Neural cell (in vitro differentiated cells): Measurements from ENCODE around the gene NUDC. TPM values are rescaled to one million over a fixed set of nuclear protein-coding genes. Genes with fewer than 3 reads are reported as not detected.
"Not testable (repeated sequence)": the region's sequence is repeated elsewhere in the genome, so short reads cannot be mapped to it uniquely, and the experiment has no call there.

Experiments
- H2AFZ ChIP-seq: fragments of 200-600, 300-800 bp; sonication (generic), shearing (Covaris generic); 2 replicates; pipeline ENCODE4 v1.6.0; 2014; ENCODE audit warnings: low read depth, mild to moderate bottlenecking, antibody characterized with exemption, low read length, moderate library complexity
- H3F3A ChIP-seq: fragments of 200-600 bp; shearing (Covaris generic); 2 replicates; pipeline ENCODE4 v1.6.1; 2016; ENCODE audit warnings: mild to moderate bottlenecking, moderate library complexity, mixed read lengths, antibody characterized with exemption, low read length; ENCODE audit not compliant: insufficient read depth, poor library complexity, severe bottlenecking
- H3K27ac ChIP-seq: fragments of 200-600, 300-800 bp; sonication (generic), shearing (Covaris generic); 2 replicates; pipeline ENCODE4 v1.5.1; 2014; ENCODE audit warnings: mild to moderate bottlenecking, low read length, moderate library complexity
- H3K27me3 ChIP-seq: fragments of 300-800, 200-600 bp; sonication (generic), shearing (Covaris generic); 2 replicates; pipeline ENCODE4 v1.6.0; 2014; ENCODE audit warnings: mild to moderate bottlenecking, low read depth, low read length, moderate library complexity; ENCODE audit not compliant: insufficient read depth
- H3K36me3 ChIP-seq: fragments of 300-800, 200-600 bp; sonication (generic), shearing (Covaris generic); 2 replicates; pipeline ENCODE4 v1.5.1; 2014; ENCODE audit warnings: mild to moderate bottlenecking, antibody characterized with exemption, low read length, moderate library complexity; ENCODE audit not compliant: insufficient read depth
- H3K4me2 ChIP-seq: fragments of 300-800, 200-600 bp; sonication (generic), shearing (Covaris generic); 2 replicates; pipeline ENCODE4 v1.6.0; 2014; ENCODE audit warnings: mild to moderate bottlenecking, low read length
- H3K4me3 ChIP-seq: fragments of 300-800, 200-600 bp; sonication (generic), shearing (Covaris generic); 2 replicates; pipeline ENCODE4 v1.5.1; 2014; ENCODE audit warnings: mild to moderate bottlenecking, low read length, moderate library complexity
- H3K79me2 ChIP-seq: fragments of 200-600 bp; shearing (Covaris generic); replicated peaks from 2 replicates; pipeline ENCODE4 v1.6.0; 2014; ENCODE audit warnings: mild to moderate bottlenecking, low read length, moderate library complexity; ENCODE audit not compliant: insufficient read depth
- H3K9ac ChIP-seq: fragments of 300-800, 200-600 bp; sonication (generic), shearing (Covaris generic); 2 replicates; pipeline ENCODE4 v1.6.1; 2016; ENCODE audit warnings: mild to moderate bottlenecking, low read length, mixed read lengths
- H3K9me2 ChIP-seq: fragments of 200-600 bp; shearing (Covaris generic); 2 replicates; pipeline ENCODE4 v1.6.1; 2016; ENCODE audit warnings: mild to moderate bottlenecking, low read length, mixed read lengths; ENCODE audit not compliant: insufficient read depth
- H3K9me3 ChIP-seq: fragments of 200-600, 300-800 bp; sonication (generic), shearing (Covaris generic); 2 replicates; pipeline ENCODE4 v1.6.1; 2016; ENCODE audit warnings: mild to moderate bottlenecking, mixed run types, low read length, moderate library complexity, mixed read lengths
- H4K20me1 ChIP-seq: fragments of 200-600 bp; shearing (Covaris generic); 2 replicates; pipeline ENCODE4 v1.6.1; 2016; ENCODE audit warnings: mild to moderate bottlenecking, mixed run types; ENCODE audit not compliant: insufficient read depth
- EP300 ChIP-seq: fragments of 450-650 bp; conservative IDR thresholded peaks from 2 replicates; pipeline ENCODE4 v1.6.1; 2014; ENCODE audit warnings: antibody characterized with exemption, mild to moderate bottlenecking, moderate library complexity; ENCODE audit not compliant: poor library complexity, severe bottlenecking
- EZH2 ChIP-seq: fragments of 200-600, 300-800 bp; shearing (Covaris generic), sonication (generic); IDR thresholded peaks from 2 replicates; pipeline ENCODE4 v1.6.1; 2014; ENCODE audit warnings: antibody characterized with exemption, low read length, borderline replicate concordance, mild to moderate bottlenecking; ENCODE audit not compliant: insufficient read depth, poor library complexity, severe bottlenecking
- MXI1 ChIP-seq: fragments of 450-650 bp; conservative IDR thresholded peaks from 2 replicates; pipeline ENCODE4 v1.6.1; 2014; ENCODE audit warnings: antibody characterized with exemption, mild to moderate bottlenecking; ENCODE audit not compliant: poor library complexity, severe bottlenecking
- POLR2AphosphoS5 ChIP-seq: IDR thresholded peaks from 2 replicates; pipeline ENCODE4 v1.6.1; 2012
- RAD21 ChIP-seq: fragments of 450-650 bp; conservative IDR thresholded peaks from 2 replicates; pipeline ENCODE4 v1.6.1; 2014; ENCODE audit warnings: antibody characterized with exemption, mild to moderate bottlenecking, moderate library complexity
- SMC3 ChIP-seq: fragments of 450-650 bp; conservative IDR thresholded peaks from 2 replicates; pipeline ENCODE4 v1.6.1; 2014; ENCODE audit warnings: antibody characterized with exemption, mild to moderate bottlenecking, moderate library complexity; ENCODE audit not compliant: poor library complexity
- TAF1 ChIP-seq: IDR thresholded peaks from 2 replicates; pipeline ENCODE4 v1.6.1; 2012; ENCODE audit warnings: low read depth
- polyA plus RNA-seq: library from polyadenylated mRNA; depleted of rRNA; stranded (reverse); fragments of >200 nt; gene quantifications from 2 replicates; pipeline ENCODE4 v1.2.3, GENCODE V29; 2014
- TF ChIP-seq, protein P1 (sequence below): IDR thresholded peaks from 2 replicates; pipeline ENCODE4 v1.6.1; 2012; ENCODE audit warnings: borderline replicate concordance
- TF ChIP-seq, protein P2 (sequence below): fragments of 450-650 bp; IDR thresholded peaks from 2 replicates; pipeline ENCODE4 v1.5.1; 2014; ENCODE audit warnings: antibody characterized with exemption, mild to moderate bottlenecking, moderate library complexity; ENCODE audit not compliant: poor library complexity, severe bottlenecking

Gene NUDC
- polyA plus RNA-seq, 1 donor from 2014 or later: 20.6 TPM

DNA sequence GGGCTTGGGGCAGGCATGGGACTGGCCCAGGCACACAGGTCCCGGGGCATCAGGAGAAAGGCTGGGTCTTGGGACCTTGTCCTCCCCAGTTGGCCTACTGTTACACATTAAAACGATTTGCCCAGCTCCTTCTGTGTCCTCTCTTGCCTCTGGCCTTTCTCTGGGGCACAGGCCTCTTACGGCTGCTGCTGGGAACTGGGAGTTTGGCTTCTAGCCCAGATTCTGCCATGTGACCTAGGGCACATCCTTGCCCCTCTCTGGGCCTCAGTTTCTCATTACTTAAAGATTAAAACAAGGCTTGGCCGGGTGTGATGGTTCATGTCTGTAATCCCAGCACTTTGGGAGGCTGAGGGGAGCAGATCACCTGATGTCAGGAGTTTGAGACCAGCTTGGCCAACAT is 24.7 kb downstream of the NUDC start:
- Histone ChIP-seq H3K79me2 (no peaks in the 10 kb centered on the region), H3K27ac (no peak overlapping the region), H2AFZ (no peak overlapping the region), H3K4me2 (no peak overlapping the region), H3K9me3 (no peaks in the 10 kb centered on the region), H3F3A (no peaks in the 10 kb centered on the region), H3K36me3 (no peaks in the 10 kb centered on the region), H3K9me2 (no peaks in the 10 kb centered on the region), H4K20me1 (no peaks in the 10 kb centered on the region), H3K27me3 (no peaks in the 10 kb centered on the region), H3K9ac (no peak overlapping the region), H3K4me3 (no peak overlapping the region)
- TF ChIP-seq POLR2AphosphoS5 (no peak), RAD21 (no peak), EP300 (no peak), SMC3 (no peak), MXI1 (no peak), EZH2 (no peak), TAF1 (no peak)
- TF ChIP-seq, protein P1, sequence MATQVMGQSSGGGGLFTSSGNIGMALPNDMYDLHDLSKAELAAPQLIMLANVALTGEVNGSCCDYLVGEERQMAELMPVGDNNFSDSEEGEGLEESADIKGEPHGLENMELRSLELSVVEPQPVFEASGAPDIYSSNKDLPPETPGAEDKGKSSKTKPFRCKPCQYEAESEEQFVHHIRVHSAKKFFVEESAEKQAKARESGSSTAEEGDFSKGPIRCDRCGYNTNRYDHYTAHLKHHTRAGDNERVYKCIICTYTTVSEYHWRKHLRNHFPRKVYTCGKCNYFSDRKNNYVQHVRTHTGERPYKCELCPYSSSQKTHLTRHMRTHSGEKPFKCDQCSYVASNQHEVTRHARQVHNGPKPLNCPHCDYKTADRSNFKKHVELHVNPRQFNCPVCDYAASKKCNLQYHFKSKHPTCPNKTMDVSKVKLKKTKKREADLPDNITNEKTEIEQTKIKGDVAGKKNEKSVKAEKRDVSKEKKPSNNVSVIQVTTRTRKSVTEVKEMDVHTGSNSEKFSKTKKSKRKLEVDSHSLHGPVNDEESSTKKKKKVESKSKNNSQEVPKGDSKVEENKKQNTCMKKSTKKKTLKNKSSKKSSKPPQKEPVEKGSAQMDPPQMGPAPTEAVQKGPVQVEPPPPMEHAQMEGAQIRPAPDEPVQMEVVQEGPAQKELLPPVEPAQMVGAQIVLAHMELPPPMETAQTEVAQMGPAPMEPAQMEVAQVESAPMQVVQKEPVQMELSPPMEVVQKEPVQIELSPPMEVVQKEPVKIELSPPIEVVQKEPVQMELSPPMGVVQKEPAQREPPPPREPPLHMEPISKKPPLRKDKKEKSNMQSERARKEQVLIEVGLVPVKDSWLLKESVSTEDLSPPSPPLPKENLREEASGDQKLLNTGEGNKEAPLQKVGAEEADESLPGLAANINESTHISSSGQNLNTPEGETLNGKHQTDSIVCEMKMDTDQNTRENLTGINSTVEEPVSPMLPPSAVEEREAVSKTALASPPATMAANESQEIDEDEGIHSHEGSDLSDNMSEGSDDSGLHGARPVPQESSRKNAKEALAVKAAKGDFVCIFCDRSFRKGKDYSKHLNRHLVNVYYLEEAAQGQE: no peak
- TF ChIP-seq, protein P2, sequence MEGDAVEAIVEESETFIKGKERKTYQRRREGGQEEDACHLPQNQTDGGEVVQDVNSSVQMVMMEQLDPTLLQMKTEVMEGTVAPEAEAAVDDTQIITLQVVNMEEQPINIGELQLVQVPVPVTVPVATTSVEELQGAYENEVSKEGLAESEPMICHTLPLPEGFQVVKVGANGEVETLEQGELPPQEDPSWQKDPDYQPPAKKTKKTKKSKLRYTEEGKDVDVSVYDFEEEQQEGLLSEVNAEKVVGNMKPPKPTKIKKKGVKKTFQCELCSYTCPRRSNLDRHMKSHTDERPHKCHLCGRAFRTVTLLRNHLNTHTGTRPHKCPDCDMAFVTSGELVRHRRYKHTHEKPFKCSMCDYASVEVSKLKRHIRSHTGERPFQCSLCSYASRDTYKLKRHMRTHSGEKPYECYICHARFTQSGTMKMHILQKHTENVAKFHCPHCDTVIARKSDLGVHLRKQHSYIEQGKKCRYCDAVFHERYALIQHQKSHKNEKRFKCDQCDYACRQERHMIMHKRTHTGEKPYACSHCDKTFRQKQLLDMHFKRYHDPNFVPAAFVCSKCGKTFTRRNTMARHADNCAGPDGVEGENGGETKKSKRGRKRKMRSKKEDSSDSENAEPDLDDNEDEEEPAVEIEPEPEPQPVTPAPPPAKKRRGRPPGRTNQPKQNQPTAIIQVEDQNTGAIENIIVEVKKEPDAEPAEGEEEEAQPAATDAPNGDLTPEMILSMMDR: no peak

DNA sequence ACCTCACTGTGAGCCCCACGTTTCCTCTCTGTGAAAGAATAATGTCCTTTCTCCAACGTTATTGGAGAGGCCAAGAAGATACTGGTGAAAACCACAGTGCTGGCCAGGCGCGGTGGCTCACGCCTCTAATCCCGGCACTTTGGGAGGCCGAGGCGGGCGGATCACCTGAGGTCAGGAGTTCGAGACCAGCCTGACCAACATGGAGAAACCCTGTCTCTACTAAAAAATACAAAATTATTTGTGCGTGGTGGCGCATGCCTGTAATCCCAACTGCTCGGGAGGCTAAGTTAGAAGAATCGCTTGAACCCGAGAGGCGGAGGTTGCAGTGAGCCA is 27.1 kb downstream of the NUDC start:
- H3K36me3 ChIP-seq, H3F3A ChIP-seq, H3K9me2 ChIP-seq, H3K79me2 ChIP-seq, H3K27me3 ChIP-seq, H3K4me3 ChIP-seq, H3K9ac ChIP-seq, H3K4me2 ChIP-seq, H2AFZ ChIP-seq, H4K20me1 ChIP-seq, H3K9me3 ChIP-seq, H3K27ac ChIP-seq: not testable (repeated sequence)

DNA sequence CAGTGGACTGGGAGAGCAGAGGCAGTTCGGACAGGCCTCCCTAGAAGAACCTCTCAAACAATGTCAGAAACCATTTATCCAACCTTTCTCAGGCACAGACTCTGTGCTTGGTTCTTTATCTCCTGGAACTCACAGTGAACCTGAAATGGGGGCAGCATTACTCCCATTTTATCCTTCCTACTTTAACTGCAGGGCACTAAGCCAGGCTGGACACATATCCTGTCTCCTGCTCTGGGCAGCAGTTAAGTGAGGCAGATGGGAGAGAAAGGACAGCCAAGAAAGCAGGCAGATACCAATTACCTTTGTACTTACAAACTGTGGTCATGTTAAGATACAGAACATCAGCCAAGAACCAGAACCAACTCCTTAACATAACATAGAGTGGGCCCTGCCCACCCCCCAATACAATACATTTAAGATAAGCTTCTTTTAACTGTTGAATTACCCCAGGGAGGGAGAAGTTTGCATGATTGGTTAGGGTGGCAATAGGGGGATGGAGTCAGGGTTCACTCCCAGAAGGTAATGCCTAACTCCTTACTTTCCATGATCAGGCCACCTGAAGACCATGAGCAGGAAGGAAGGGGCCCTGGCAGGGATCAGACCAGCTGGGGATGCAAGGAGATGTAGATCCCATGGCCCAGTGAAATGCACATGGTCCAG is 27.9 kb downstream of the NUDC start:
- Histone ChIP-seq H3K27me3 (no peaks in the 10 kb centered on the region), H3K27ac (no peak overlapping the region)

More for the DNA sequence above, 27.9 kb downstream of the NUDC start:
- no peaks in the 10 kb centered on the region for H3K9me2 ChIP-seq
- no peaks in the 10 kb centered on the region for H3K9me3 ChIP-seq
- H3K79me2 ChIP-seq: no peaks in the 10 kb centered on the region
- no peak for TF ChIP-seq EP300
- no peak for TF ChIP-seq MXI1
- no peak for TF ChIP-seq SMC3
- H2AFZ ChIP-seq: no peak overlapping the region
- no peak overlapping the region for H3K4me3 ChIP-seq
- H3F3A ChIP-seq: no peaks in the 10 kb centered on the region
- H4K20me1 ChIP-seq: no peaks in the 10 kb centered on the region
- H3K36me3 ChIP-seq: no peaks in the 10 kb centered on the region
- H3K4me2 ChIP-seq: no peak overlapping the region
- H3K9ac ChIP-seq: no peak overlapping the region
